ENCODE measurements around the gene TXN2.
A peak's percentile ranks its signal among the peaks of the same experiment; 100 is the strongest.

TXN2 gene

GRCh38 chr22:36480941-36481392 is 473 bp downstream of the TXN2 start:
- no peak for DNase-seq

- no peak for DNase-seq
Observed at GRCh38 chr22:36478966-36479365, 2.5 kb downstream of the TXN2 start.

DNA sequence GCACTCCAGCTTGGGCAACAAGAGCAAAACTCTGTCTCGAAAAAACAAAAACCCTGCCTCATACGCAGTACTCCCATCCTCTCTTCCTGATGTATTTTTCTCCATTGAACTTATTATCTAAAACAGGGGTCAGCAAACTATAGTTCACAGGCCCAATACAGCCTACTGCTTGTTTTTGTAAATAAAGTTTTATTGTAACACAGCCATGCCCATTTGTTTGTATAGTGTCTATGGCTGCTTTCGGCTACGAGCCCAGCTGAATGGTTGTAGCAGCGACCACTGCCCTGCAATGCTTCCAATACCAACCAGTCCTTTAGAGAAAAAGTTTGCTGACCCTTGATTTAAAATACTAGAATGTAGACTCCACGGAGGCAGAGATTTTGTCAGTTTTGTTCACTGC is 6.1 kb downstream of the TXN2 start:
- no peak for DNase-seq

GRCh38 chr22:36472689-36473088 is 8.8 kb downstream of the TXN2 start:
- DNase-seq: no peak

DNA sequence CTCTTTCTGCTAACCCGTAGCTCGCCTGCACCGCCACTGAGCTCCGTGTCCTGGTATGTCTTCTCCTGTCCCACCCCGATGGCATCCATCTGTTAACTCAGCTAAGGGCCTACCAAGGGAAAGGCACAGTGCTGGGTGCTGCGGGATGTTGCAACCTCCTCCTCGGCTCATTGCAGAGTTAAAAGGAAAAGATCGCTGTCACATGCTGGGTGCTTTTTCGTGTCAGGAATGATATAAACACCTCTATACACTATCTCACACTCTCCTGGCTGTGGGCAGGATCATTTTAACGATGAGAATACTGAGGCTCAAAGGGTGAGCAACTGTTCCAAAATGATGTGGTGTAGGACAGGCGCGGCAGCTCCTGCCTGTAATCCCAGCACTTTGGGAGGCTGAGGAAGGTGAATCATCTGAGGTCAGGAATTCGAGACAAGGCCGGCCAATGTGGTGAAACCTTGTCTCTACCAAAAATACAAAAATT is 10.1 kb downstream of the TXN2 start:
- no peak for DNase-seq

DNA sequence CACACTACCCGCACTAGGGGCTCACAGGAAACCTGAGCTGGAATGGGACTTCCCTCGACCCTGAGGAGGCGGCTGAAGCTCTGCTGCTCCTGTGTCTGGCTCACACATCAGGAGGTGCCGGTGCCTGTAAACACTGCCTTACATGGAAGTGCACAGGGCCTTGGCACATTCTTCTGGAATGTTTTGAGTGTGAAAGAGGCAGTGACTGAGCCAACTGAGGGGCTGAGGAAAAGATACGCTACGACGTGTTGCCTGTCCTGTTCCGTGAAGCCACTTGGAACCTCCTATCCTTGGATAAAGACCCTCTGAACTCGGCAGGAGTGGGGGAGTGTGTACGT is 10.5 kb downstream of the TXN2 start:
- DNase-seq: no peak

- DNase-seq: peak; percentile 65 to 82
Observed at GRCh38 chr22:36470162-36470993, 11.1 kb downstream of the TXN2 start.

DNA sequence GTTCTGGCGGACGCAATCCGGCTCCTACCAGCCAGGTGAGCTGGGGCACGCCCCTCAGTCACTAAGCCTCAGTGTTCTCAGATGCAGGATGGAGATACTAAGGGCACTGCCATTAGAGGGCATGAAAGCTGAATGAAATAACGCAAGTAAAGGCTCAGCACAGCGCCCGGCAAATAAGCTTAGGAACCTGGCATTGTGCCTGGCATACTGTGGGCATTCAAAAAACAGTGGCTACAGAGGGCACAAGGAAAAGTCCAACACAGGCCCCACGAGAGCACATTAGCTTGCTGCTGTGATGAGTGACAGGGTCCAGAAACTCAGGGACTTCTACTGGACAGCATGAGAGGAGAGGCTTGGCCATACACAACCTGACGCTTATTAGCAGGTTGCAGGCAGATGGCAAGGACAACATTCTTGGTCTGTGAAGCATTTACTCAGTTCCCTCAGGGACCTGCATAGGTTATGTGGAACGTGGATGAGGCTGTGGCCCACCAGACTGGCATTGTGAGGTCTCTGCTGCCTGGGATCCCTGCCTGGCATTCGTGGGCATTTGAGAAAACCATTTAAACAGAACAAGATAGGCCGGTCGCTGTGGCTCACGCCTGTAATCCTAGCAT is 12.2 kb downstream of the TXN2 start:
- no peak for DNase-seq

DNA sequence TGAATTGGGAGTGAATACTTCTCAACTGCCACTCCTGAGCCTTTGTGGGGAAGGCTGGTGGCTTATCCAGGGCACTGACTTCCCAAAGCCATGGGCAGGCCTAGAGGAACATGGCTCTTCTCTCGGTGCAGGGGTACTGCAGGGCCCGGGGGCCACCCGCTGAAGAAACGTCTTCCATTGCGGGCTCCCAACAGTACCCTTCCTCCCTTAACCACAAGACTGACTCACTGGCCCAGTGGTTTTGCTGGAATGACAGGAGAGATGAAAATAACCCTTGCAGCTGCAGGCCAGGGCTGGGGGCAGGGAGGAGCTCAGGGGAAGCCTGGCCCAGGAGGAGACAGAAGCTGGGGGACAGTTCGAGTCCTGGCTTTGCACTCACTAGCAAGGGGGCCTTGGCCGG is 13.5 kb downstream of the TXN2 start:
- no peak for DNase-seq

DNA sequence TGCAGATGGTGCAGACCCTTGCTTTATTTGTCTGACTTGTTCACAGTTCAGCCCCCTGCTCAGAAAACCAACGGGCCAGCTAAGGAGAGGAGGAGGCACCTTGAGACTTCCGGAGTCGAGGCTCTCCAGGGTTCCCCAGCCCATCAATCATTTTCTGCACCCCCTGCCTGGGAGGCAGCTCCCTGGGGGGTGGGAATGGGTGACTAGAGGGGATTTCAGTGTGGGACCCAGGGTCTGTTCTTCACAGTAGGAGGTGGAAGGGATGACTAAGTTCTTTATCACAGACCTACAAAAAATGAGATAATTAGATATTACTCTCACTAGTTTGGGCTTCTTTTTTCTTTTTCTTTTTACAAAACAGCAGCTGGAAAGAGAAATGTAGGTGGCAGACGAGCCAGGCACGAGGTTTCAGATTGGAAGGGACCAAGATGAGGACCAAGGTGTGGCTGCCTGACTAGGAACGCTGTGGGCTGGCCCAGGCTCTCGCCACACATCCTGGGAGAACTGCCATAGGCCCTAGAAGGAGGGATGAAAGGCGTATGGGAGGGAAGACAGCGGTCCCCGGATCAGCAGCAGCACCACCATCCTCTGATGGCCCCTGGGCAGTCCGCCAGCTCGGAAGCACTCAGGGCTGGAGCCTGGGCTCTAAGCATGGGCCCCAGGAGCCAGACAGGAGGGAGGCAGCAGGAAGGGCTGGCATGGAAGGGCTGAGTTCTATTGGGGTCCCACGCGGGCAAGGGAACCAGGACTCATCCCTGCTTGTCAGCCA is 14.2 kb downstream of the TXN2 start:
- DNase-seq: peak in 1 of 2 experiments; percentile 16

DNA sequence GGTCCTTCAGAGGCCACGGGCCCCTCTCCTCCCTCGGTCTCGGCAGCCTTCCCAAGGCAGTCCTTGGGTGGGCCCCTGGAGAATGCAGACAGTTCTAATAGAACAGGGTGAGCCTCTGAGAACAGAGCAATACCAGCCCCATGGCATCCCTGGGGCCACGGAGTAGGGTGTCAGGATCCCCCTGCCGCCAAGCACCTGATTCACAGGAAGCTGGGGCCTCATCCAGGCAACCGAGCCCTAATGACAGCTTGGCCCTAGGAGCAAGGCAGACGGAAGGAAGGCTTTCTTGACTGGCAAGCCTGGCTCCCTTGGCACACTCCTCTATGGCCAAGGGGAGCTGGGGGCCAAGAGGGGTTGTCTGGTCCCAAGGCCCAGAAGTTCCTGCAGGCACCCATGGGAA is 15.2 kb downstream of the TXN2 start:
- no peak for DNase-seq

DNA sequence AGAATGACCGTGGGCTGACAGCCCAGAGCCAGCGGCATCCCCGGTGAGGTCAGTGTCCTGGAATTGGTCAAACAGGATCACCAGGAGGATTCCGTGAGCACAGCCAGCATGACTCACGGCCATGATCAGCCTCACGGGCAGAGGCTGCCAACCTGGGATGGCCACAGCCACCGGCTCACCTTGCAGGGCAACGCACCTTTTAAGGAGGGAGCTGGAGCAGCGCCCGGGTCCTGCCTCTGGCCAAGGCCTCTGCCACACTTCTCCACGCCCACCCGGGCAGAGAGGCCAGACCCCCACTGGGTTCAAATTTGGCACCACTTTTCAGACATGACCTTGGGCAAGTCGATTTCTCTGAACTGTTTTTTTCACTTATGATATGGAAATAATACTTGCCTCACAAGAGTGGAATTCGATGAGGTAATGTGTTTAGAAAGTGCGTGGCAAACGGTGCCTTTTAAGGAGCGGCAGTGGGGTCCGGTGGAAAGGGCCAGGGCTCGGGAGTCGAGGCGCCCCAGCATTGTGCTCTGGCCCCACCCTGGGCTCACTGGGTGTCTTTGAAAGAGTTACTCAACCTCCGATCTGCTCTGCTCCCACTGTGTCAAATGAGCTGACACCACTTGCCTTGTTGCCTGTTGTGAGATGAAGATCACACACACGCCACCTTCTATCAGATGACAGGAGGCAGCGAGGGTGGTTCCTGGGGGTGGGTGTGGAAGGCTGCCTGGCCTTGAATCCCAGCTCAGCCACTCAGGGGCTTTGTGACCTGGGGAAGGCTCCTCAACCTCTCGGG is 16.0 kb downstream of the TXN2 start:
- no peak for DNase-seq

GRCh38 chr22:36464715-36465231 is 16.7 kb downstream of the TXN2 start:
- no peak for DNase-seq

DNA sequence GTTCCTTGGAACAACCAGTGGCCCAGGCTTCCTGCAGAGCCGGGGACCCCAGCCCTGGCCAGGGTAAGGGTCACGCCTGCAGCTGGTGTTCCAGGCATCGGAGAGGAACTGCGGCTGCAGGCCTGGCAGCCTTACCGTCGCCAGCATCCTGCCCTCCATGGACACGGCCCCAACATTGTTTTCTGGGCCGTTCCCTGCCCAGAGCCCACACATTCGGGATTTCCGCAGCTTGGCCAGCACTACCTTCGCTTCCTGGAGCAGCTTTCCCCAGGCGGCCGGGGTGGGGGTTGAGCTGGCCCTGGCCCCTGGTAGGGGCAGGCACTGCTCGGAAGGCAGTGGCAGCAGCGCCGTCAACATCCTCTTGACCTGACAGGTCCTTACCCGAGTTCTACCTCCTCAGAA is 17.7 kb downstream of the TXN2 start:
- no peak for DNase-seq

DNA sequence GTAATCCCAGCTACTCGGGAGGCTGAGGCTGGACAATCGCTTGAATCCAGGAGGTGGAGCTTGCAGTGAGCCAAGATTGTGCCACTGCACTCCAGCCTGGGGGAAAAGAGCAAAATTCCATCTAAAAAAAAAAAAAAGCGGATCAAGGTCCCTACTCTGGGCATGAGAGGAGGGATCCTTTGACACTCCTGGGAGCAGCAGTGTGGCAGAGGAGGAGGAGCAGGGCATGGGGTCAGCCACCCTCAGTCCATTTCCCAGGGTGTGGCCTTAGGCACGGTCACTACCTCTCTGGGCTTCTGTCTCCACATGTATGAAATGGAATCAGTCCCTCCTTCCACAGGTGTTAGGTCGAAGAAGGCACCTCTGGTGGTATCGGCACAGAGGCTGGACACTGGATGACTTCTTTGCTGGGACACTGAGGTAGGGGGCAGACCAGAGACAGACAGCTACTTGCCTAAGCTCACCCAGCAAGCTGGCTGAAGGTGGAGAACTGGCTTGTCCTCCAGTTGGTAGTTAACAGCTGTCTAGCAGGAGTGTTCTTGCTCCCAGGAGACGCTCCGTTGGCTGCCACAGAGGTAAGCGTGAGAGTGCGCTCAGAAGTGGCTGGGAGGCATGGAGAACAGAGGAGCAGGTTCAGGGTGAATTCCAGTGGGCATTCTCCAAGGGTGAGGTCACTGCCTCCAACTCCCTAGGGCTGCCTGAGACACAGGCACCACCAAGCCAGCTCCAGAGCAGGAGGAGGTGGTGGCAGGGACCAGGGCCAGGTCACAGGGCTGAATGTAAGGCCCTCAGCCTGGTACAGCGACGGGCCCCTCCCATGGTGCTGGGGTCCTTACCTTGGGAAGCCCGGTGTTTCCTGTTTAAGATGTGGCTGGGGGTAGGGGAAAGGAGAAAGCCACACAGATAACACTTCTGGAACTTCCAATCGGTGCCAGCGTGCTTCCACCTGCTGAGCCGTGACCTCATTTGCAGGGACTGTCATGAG is 19.5 kb downstream of the TXN2 start:
- DNase-seq: no peak

GRCh38 chr22:36460202-36460601 is 21.2 kb downstream of the TXN2 start:
- no peak for DNase-seq

- DNase-seq: no peak
Observed at GRCh38 chr22:36457688-36458450, 23.6 kb downstream of the TXN2 start.

DNA sequence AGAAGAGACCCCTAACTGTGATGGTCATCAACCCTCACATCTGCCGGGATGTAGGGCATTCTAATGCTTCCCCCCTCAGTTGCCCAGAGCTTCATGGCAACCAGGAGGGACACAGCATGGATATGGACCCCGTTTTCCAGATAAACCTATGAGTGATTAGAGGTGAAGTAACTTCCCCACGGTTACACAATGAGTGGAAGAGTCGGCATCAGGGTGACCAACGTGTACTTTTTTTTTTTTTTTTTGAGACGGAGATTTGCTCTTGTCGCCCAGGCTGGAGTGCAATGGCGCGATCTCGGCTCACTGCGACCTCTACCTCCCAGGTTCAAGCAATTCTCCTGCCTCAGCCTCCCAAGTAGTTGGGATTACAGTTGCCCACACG is 25.0 kb downstream of the TXN2 start:
- no peak for DNase-seq

- no peak for DNase-seq
Observed at GRCh38 chr22:36455571-36456463, 25.6 kb downstream of the TXN2 start.
